ENCODE data around the gene SIGLEC1. TPM values are rescaled to one million over a fixed set of nuclear protein-coding genes. Genes with fewer than 3 reads are reported as not detected.
A peak's percentile ranks its signal among the peaks of the same experiment; 100 is the strongest.

The SIGLEC1 gene
- total and polyA plus RNA-seq, 2 of the 8 experiments (the other 6 are each of a cell fraction or from before 2014, with no cell fraction given), result 0.02 TPM; not detected in 1

GRCh38 chr20:3699037-3699436 lies 13.4 kb downstream of the SIGLEC1 start:
- WGBS, 2 experiments (ENCODE audit: extremely low coverage in 1 of 2, insufficient coverage in 1 of 2, insufficient read length in 1 of 2, insufficient replicate concordance in 2 of 2, low coverage in 1 of 2, low lambda C conversion rate in 2 of 2, missing lambda C conversion rate in 1 of 2), result 89% methylated on average over 8 of the region's 16 CpGs; no CpG with 5 or more reads in 1 of the 2 experiments

More at GRCh38 chr20:3699037-3699436, 13.4 kb downstream of the SIGLEC1 start:
- Histone ChIP-seq H3K9ac (replicated peaks in 1 of 4; ENCODE audit: extremely low read depth in 1 of 4, low read depth in 3 of 4, low read length in 3 of 4) (no peak overlapping the region), H2BK20ac (ENCODE audit: low read length) (no peak overlapping the region), H3K4me1 (replicated peaks in 1 of 4; ENCODE audit: control insufficient read depth in 3 of 4, insufficient read depth in 4 of 4, low read length in 3 of 4) (no peaks in the 10 kb centered on the region), H2BK15ac (ENCODE audit: low read length) (no peak overlapping the region), H4K20me1 (replicated peaks in 1 of 2; ENCODE audit: control insufficient read depth in 1 of 2, insufficient read depth in 2 of 2, low read length in 2 of 2) (no peaks in the 10 kb centered on the region), H3K56ac (replicated peaks; ENCODE audit: insufficient read length, low read depth, low read length) (no peak overlapping the region), H3K27me3 (replicated peaks in 1 of 4; ENCODE audit: control insufficient read depth in 3 of 4, extremely low read depth in 1 of 4, insufficient read depth in 3 of 4, low read length in 3 of 4) (no peaks in the 10 kb centered on the region), H2BK12ac (ENCODE audit: low read depth, low read length) (no peak overlapping the region), H2AK5ac (ENCODE audit: low read depth, low read length) (no peak overlapping the region), H2BK5ac (ENCODE audit: low read depth, low read length) (no peak overlapping the region), H4K91ac (replicated peaks; ENCODE audit: insufficient read length, low read length) (no peak overlapping the region), H3K36me3 (ENCODE audit: control insufficient read depth in 2 of 4, insufficient read depth in 4 of 4, low read length in 3 of 4) (no peaks in the 10 kb centered on the region), H3K23me2 (ENCODE audit: low read depth, low read length) (no peaks in the 10 kb centered on the region), H3K18ac (ENCODE audit: extremely low read depth, low read length) (no peak overlapping the region), H4K8ac (ENCODE audit: extremely low read depth, insufficient read depth, low read length) (peak overlapping the region; percentile 25; the same call in 1 of the 2 replicates), H3K79me2 (ENCODE audit: control insufficient read depth in 1 of 2, insufficient read depth in 2 of 2, low read length in 2 of 2) (no peaks in the 10 kb centered on the region), H3K9me3 (ENCODE audit: insufficient read depth in 2 of 2, low read depth in 1 of 2, low read length in 1 of 2) (peaks cover 4 to 6% of the 10 kb centered on the region in 2 experiments; a peak in 2 of 4 replicates), H3K4me3 (ENCODE audit: extremely low read depth in 1 of 4, insufficient read depth in 2 of 4, low read depth in 3 of 4, low read length in 4 of 4) (no peak overlapping the region), H3K14ac (ENCODE audit: insufficient read length) (no peak overlapping the region), H3K79me1 (ENCODE audit: low read depth, low read length) (no peaks in the 10 kb centered on the region), H4K5ac (ENCODE audit: insufficient read length, low read depth, low read length) (no peak overlapping the region), H3K27ac (ENCODE audit: low read depth, low read length) (no peak overlapping the region), H3K4ac (replicated peaks; ENCODE audit: insufficient read length, low read depth, low read length) (no peak overlapping the region), H2BK120ac (replicated peaks; ENCODE audit: low read depth, low read length) (no peak overlapping the region), H3K23ac (ENCODE audit: insufficient read length) (no peak overlapping the region), H3K4me2 (ENCODE audit: insufficient read depth in 1 of 2, low read depth in 2 of 2, low read length in 2 of 2) (no peak overlapping the region), H2AFZ (ENCODE audit: low read length) (no peak overlapping the region)
- CTCF ChIA-PET (ENCODE audit: partially characterized antibody), result interaction anchor here (1.0 to 45.1 kb wide), 5 partner anchors 1 to 156 kb away, joined by 3 to 1432 read pairs (median 6); partner anchors contain the start of genes ADAM33 and SIGLEC1
- POLR2A ChIA-PET (ENCODE audit: partially characterized antibody), result interaction anchor here (0.7 to 1.4 kb wide), 2 partner anchors 32 to 180 kb away, joined by 3 read pairs; no protein-coding TSS in a partner anchor
- no peak for TF ChIP-seq CTCF (IDR thresholded peaks at IDR 0.05; ENCODE audit: control extremely low read depth in 1 of 3, insufficient read depth in 1 of 3, low read depth in 1 of 3, low read length in 3 of 3)
- no peak for TF ChIP-seq YY1 (IDR thresholded peaks at IDR 0.05; ENCODE audit: low read depth, low read length)
- no peak for TF ChIP-seq EGR1 (IDR thresholded peaks at IDR 0.05; ENCODE audit: borderline replicate concordance, low read depth, low read length)
- no peak for DNase-seq (ENCODE audit: low read depth in 1 of 2, low spot score in 2 of 2)
- no peak for FAIRE-seq

Data from H1 (cell line).